ENCODE results near the gene TNIP2. TPM values are rescaled to one million over a fixed set of nuclear protein-coding genes. Genes with fewer than 3 reads are reported as not detected.

Gene TNIP2
- total and polyA plus RNA-seq, 2 of the 13 experiments (the other 11 are each of a cell fraction or from before 2014, with no cell fraction given) = 25.6 to 38.0 TPM

GRCh38 chr4:2716236-2716635 lies 39.9 kb downstream of the TNIP2 start:
- in situ Hi-C loops (cut with HindIII; ENCODE audit: extremely low pct_ligation_motif_present, low pct_unique_long_range_greater_than_20kb) (no loop called here), intact Hi-C loops (cut with micrococcal nuclease; ENCODE audit: unreplicated experiment) (no loop called here)
- Histone ChIP-seq H2AFZ (ENCODE audit: low read length) (no peak overlapping the region), H3K27me3 (ENCODE audit: control insufficient read depth in 1 of 2, insufficient read depth in 2 of 2, low read length in 2 of 2) (no peaks in the 10 kb centered on the region), H4K20me1 (ENCODE audit: insufficient read depth, low read length) (no peaks in the 10 kb centered on the region), H3K36me3 (replicated peaks in 1 of 2; ENCODE audit: control insufficient read depth in 1 of 2, insufficient read depth in 2 of 2, low read length in 2 of 2) (peaks cover 20 to 63% of the 10 kb centered on the region in 2 experiments; a peak in 4 of 5 replicates), H3K79me2 (ENCODE audit: insufficient read depth, low read length) (no peaks in the 10 kb centered on the region), H3K27ac (ENCODE audit: extremely low read length, insufficient read depth, low read length) (no peak overlapping the region), H3K9ac (ENCODE audit: insufficient read depth, low read depth, low read length) (no peak overlapping the region), H3K4me1 (ENCODE audit: insufficient read depth, low read length) (peaks cover 11% of the 10 kb centered on the region; the same call in 1 of the 2 replicates), H3K4me3 (replicated peaks in 1 of 3; ENCODE audit: insufficient read depth in 1 of 3, low read depth in 2 of 3, low read length in 3 of 3) (no peak overlapping the region), H3K9me3 (ENCODE audit: low read length) (no peaks in the 10 kb centered on the region), H3K4me2 (ENCODE audit: low read depth, low read length) (no peak overlapping the region)
- ChIA-PET POLR2A (no interaction called here), CTCF (ENCODE audit: low intra/inter-chr PET ratio, low total read pairs) (no interaction called here)
- DNase-seq (ENCODE audit: low spot score) (no peak), ATAC-seq (no peak), FAIRE-seq (no peak)
- TF ChIP-seq ZNF879 (CRISPR knock-in tag; IDR thresholded peaks at IDR 0.05) = no peak
- no peak for TF ChIP-seq ZNF512B (CRISPR knock-in tag; IDR thresholded peaks at IDR 0.05; ENCODE audit: borderline replicate concordance)
- TF ChIP-seq ATAD3A (CRISPR knock-in tag; IDR thresholded peaks at IDR 0.05) = no peak
- no peak for TF ChIP-seq ELF1 (CRISPR knock-in tag; IDR thresholded peaks at IDR 0.05)
- TF ChIP-seq ZNF275 (CRISPR knock-in tag; IDR thresholded peaks at IDR 0.05; ENCODE audit: borderline replicate concordance) = no peak
- no peak for TF ChIP-seq ZNF687 (CRISPR knock-in tag; IDR thresholded peaks at IDR 0.05)
- TF ChIP-seq DR1 (CRISPR knock-in tag; IDR thresholded peaks at IDR 0.05) = no peak
- TF ChIP-seq ZNF256 (CRISPR knock-in tag; conservative IDR thresholded peaks at IDR 0.05) = no peak
- BruUV-seq (replicated peaks) = no TSS peak
- 96% methylated on average over 5 of the region's 8 CpGs for WGBS (ENCODE audit: low lambda C conversion rate)
